Stimulated activated CD4-positive, alpha-beta T cell treated with anti-CD3 and anti-CD28 coated beads, Interleukin-4, amount 100 ng/mL, for 24 hours (primary cell): ENCODE results near the gene MFSD11.
"Not testable (repeated sequence)": the region's sequence is repeated elsewhere in the genome, so short reads cannot be mapped to it uniquely, and the experiment has no call there.

ENCODE experiments used
- DNase-seq: peaks from one replicate; pipeline ENCODE4 v3.0.0-alpha.2; 2020

Gene MFSD11

DNA sequence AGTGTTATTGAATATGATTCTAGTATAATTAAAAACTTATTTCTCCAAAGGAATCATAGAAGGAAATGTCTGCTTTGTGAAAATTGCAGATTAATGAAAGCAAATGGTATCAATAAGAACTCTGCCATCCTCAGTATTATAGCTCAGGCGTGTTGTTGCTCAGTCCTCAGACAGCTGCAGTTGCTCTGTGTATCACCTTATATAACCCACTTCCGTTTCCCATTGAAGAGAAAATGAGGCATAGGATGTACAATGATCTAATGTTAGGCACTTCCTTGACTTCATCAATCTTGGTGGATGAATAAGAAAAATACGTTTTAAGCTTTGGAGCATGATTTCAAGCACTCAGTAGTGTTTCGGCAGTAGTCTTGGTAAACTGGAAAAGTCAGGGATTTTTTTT is 14.1 kb downstream of the MFSD11 start:
- DNase-seq = no peak

DNA sequence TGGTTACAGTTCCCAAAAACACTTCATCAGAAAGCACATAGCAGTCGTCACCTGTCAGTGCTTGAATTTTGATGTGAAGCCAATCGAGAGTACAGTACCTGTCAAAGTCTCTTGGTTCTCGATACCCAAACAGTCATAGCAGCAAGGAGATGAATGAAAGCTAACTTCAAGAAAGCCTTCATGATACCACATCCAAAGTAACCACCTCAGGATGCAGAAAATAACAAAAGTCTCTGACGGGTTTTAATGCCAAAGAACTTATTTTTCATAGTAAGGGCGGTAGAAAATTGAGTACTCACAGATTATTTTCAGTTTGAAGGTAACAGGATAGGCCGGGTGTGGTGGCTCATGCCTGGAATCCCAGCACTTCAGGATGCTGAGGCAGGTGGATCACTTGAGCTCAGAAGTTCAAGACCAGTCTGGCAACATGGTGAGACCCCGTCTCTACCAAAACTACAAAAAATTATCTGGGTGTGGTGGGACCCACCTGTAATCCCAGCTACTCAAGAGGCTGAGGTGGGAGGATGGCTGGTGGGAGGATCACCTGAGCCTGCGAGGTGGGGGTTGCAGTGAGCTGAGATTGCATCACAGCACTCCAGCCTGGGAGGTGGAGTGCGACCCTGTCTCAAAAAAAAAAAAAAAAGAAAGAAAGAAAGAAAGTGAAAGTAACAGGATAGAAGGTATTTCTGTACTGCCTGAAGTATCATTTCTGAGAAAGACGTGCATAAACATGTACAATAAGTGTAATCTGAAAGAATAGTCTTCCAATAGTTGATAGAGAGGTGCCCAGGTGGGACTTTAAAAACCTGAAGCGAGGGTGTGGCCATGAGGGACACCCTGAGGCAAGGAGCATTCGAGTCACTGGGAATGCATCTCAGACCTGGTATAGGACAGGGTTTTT is 15.4 kb downstream of the MFSD11 start:
- DNase-seq = peak; percentile 27

DNA sequence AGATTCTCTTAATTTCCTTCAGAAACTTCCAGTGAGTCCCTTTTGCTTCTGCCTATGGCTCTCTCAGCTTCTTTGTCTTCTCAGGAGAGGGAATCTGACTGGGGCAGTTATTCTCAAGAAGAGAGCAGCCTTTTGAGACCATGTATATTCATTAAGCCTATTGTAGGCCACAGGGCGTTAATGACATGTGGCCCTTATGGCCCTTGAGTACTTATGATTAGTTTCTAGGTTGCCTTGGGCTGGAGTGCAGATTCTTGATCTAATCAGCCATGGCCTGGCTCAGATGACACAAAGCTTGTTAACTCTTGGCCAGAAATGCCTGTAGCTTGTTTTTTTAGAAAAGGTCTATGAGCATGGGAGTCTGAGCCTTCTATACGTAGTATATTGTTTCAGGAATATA is 17.4 kb downstream of the MFSD11 start:
- no peak for DNase-seq

DNA sequence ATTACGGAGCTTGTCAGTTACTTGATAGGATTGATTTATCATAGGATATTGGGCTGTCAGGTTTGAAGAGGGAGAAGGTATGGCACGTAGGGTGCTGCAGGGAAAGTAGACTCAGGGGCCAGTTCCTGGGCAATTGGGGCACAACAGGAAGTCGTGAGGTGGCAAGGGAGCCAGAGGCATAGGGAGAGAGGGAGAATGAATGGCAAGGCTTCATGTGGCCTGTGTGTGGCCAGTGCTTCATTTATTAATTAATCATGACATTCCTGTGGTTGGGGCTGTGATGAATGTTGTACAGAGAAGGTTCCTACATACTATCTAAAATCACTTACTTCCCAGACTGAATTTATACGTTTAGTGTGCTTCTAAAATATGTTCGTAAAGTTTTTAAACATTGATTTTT is 19.3 kb downstream of the MFSD11 start:
- no peak for DNase-seq

DNA sequence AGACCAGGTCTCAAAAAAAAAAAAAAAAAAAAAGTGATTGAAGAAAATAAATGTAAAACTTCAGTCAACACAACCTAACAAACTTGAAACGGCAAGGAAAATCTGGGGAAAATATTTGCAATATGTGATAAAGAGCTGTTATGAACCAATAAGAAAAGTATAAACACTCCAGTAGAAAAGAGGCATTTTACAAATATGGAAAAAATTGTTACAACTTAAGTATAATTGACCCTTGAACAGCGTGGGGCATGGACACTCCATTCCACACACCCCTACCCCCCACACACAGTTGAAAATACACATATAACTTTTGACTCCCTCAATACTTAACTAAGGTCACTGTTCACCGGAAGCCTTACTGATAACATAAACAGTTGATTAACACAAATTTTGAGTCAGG is 20.7 kb downstream of the MFSD11 start:
- no peak for DNase-seq

DNA sequence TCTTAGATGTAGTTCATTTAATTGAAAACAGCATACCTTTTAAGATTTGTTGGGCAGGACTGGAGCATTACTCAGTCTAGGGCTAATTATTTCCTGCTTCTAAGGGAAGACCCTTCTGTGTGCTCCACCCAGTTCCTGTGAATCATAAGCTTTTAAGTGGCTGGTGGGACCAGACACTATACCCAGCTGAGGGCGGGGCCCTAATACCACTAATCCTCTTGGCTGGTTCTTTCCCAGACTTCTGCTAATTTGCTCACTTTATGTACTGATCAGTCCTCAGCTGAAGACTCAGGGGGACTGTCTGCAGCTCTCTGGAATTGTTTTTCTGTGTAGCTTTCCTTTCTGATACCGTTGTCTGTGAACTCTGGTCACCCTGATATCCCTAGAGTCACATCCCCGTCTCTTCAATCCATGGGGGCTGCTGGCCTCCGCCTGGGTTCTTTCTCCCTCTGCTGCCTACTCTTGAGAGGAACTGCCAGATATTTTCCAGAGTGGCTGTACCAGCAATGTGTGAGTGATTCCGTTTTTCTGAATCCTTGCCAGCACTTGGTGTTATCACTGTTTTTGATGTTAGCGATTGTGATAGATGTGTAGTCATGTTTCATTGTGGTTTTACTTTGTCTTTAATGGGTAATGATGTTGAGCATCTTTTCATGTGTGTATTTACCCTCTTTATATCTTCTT is 35.1 kb downstream of the MFSD11 start:
- DNase-seq = peak; percentile 62

DNA sequence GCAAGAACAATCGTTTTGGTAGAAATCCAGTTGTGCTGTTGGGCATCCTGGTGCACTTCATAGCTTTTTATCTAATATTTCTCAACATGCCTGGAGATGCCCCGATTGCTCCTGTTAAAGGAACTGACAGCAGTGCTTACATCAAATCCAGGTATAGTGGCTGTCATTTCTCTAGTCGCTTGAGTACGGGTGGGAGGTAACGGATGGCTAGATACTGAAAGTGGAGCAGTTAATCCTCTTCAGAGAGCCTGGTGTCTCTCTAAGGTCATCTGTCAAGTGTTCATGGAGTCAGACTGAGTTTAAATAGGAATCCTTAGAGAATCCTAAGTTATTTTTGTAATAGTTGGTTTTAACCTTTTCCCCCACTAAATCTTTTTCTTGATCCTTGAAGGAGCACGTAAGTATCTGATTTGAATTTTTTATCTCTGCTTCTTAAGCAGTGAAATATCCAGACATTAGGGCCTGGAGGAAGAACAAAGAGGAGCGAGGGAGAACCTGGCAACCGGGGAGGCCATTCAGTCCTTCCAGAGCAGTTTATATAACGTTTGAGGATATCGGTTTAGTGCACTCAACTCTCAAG is 37.2 kb downstream of the MFSD11 start:
- DNase-seq = no peak

DNA sequence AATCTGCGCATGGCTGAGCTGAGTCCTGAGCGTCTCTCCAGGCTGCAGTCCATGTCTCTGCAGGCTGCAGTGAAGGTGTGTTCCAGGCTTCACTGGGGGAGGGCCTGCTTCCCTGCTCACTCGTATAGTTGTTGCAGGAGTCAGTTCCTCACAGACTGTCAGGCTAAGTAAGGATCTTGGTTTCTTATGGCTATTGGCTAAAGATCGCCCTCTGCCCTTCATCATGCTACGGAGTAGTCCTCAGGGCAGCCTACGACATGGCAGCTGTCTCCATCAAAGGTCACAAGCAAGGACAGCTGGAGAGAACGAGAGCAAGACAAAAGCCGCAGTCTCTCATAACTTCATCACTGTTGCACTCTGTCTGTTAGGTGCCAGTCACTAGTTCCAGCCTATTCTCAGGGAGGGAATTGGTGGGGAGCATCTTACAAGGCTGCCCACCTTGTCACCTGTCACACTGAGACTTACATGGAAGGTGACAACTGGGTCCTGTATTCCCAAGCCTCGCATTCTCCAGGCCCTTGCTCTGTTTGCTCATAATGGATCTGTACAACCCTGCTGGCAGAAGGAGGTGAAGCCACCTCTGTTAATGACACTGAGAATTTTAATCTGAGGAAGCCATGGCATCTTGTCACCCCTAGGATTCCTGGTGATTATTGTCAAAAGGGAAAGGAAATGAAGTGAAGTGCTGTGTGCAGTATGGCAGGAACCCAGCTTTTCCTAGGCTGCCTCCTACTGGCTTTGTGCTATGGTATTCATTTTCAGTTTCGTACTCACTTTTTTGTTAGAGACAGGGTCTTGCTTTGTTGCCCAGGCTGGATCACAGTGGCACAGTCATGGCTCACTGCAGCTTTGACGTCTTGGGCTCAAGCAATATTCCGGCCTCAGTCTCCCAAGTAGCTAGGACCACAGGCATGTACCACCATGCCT is 43.4 kb downstream of the MFSD11 start:
- DNase-seq = no peak

DNA sequence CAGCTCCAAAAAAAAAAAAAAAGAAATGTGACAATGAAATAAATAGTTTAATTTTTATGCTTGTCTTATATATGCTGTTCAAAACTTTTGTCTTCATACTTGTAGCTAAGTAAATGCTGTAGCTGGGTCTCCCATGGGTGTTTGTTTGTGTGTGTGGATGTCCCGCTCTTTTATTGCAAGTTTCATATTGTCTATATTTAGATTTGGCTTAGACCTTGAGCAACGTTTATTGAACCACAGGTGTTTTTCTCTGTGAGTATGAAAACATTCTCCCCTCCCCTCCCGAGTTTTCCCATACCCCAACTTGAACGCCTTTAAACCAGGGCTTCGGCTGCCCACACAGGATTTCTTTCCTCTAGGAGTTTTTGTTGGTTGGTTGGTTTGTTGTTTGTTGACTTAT is 45.2 kb downstream of the MFSD11 start:
- DNase-seq = no peak

DNA sequence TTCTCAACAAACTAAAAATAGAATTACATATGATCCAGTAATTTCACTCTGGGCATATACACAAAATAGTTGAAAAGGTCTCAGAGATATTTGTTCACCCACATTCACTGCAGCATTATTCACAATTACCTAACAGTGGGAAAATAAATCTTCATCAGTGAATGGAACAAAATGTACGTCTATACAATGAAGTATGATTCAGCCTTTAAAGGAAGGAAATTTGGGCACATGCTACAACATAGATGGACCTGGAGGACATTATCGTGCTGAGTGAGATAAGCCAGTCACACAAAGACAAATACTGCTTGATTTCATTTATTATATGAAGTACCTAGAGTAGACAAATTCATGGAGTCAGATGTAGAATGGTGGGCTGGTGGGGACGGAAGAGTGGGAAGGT is 47.0 kb downstream of the MFSD11 start:
- no peak for DNase-seq

DNA sequence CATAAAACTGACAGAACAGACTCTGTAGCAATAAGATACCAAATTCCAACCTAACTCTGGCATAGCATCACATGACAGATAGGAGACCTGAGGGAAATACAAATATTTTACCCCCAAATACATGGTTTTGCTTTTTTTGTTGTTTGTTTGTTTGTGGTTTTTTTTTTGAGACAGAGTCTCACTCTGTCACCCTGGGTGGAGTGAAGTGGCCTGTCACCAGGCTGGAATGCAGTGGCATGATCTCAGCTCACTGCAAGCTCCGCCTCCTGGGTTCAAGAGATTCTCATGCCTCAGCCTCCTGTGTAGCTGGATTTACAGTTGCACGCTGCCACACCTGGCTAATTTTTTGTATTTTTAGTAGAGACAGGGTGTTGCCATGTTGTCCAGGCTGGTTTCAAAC is 49.9 kb downstream of the MFSD11 start:
- not testable (repeated sequence) for DNase-seq

DNA sequence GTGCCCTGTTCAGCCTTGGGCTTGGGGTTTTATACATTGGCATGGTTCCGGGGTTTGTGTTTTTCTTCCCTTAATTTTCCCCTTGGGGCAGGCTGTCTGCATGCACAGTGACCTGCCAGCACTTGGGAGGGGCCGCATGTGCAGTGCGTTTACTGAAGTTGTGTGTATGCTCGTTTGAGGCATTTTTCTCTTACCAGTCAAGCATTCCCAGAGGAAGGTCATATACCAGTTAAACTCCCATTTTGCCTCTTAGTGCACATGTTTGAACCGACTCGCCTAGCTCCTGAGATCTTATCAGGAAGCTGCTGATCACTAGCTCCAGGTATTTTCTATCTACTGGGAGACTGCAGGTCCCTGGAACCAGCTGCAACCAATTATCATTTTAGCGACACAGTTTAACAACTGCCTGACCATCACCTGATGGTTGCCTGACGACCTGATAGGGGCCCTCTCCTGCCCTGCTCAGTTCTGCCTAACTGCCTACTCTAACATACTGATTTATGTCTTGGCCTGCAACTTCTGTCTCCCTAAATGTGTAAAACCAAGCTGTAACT is 51.4 kb downstream of the MFSD11 start:
- DNase-seq = no peak

DNA sequence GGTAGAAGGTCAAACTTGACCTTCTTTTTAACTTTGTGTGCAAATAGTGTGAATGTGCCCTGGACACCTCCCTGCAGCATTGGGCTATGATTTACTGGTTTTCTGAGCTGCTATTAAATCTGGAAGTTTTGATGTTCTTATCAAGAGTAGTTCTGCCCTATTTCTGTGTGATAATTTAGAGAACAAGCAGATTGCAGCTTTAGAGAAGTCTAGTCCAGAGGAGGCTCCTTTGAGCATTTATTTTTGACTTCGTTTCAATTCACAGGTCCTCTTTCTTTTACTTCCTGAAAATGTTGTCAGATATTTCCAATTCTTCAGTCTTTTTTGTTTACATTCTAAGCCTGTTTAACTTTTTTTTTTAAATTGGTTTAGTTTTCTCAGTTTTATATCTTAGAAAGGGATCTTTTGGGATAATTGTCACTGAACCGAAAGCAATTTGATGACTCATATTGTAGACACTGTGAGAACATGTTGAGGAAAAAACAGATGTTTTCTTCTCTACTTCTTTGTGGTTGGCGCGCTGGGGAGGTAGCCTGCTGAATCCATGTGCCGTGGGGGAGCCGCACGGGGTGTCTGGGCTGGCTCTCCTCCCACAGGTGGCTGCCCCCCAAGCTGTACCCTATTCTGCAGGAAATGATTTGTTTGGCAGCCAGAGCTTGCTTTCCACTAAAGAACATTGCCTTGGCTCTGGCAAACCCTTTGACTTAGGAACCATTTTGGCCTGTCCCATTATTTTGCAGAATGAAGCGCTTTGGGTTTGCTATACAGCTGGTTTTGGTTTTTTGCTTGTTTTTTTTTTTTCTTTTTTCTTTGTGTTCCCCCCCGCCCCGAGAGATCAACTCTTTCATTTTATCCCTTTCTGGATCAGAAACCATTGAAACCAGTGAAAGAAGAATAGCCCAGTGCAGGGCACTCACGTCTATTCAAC is 53.4 kb downstream of the MFSD11 start:
- peak; percentile 23 for DNase-seq

DNA sequence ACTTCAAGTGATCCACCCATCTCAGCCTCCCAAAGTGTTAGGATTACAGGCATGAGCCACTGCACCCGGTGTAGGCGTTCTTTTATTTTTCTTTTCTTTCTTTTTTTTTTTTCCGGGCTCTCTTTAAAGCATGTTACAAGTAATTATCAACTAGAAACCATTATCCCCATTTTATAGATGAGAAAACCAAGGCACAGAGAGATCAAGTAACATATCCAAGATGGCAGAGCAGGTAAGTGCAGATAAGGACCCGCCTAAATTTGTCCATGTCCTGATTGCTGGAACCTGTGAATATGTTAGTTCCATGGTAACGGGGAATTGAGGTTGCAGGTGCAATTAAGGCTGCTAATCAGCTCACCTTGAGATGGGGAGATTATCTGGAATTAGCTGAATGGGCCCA is 54.4 kb downstream of the MFSD11 start:
- no peak for DNase-seq

DNA sequence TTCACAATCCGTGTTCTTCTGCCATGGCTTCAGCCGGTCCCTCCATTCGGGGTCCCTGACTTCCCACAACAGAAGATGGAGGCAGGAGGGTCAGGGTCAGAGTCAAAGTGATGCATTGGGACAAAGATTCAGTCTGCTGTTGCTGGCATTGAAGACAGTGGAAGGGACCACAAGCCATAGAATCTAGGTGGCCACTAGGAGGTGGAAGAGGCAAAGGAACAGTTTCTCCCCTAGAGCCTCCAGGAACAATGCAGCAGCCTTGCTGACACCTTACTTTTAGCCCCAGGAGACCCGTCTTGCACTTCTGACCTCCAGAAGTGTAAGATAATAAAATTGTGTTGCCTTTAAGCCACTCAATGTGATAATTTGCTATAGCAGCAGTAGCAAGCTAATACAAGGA is 55.9 kb downstream of the MFSD11 start:
- DNase-seq = peak; percentile 6

DNA sequence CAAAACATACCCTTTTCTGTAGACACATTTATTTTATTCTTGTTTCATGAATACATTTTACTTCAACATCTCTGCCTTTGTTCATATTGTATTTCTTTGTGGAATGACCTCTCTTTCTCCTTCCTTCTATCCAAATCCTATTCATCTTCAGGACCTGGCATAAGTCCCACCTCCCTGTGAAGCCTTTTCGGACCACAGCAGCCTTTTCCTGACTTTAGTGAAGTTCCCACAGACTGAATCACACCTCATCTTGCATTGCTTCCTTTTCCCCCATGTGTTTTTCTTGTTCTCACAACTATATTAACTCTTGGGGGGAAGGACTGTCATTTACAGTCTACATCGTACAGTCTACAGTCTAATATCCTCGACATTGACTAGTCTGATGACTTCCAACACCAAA is 58.2 kb downstream of the MFSD11 start:
- no peak for DNase-seq

DNA sequence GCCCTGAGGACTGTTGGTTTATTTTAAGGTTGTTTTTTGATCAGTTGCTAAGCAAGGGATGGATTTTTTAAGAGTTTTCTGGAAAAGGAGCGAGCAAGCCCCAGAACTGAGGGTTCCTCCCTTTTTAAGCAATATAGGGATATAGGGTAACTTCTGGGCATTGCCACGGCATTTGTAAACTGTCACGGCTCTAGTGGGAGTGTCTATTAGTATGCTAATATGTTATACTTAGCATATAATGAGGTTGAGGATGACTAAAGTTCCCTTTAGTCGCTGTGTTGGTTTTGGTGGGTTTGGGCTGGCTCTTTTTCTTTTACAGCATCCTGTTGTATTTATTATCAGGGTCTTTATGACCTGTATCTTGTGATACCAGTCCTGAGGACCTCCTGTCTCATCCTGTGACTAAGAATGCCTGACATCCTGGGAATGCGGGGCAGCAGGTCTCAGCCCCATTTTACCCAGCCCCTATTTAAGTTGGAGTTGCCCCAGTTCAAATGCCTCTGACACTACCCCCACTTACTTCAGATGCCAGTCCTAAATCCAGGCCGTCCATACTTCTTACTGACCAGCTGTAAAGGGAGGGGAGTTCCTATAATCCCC is 59.4 kb downstream of the MFSD11 start:
- no peak for DNase-seq

DNA sequence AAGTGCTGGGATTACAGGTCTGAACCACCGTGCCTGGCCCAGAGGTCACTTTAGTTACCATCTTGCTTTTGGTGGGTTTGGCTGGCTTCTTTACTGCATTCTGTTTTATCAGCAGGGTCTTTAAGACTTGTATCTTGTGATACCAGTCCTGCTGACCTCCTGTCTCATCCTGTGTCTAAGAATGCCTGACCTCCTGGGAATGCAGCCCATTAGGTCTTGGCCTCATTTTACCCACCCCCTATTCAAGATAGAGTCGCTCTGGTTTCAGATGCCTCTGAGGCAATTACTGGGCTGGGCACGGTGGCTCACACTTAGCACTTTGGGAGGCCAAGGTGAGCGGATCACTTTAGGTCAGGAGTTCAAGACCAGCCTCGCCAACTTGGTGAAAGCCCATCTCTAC is 63.8 kb downstream of the MFSD11 start:
- no peak for DNase-seq

DNA sequence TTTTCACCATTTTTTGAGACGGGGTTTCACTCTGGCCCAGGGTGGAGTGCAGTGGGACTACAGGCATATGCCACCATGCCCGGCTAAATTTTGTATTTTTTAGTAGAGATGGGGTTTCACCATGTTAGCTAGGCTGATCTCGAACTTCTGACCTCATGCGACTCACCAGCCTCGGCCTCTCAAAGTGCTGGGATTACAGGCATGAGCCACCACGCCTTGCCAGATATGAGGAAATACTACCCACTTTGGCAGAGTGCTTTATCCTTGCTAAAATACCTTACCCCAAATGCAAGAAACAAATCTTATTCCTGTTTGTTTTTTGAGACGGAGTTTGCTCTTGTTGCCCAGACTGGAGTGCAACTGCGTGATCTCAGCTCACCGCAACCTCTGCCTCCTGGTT is 67.4 kb downstream of the MFSD11 start:
- no peak for DNase-seq

DNA sequence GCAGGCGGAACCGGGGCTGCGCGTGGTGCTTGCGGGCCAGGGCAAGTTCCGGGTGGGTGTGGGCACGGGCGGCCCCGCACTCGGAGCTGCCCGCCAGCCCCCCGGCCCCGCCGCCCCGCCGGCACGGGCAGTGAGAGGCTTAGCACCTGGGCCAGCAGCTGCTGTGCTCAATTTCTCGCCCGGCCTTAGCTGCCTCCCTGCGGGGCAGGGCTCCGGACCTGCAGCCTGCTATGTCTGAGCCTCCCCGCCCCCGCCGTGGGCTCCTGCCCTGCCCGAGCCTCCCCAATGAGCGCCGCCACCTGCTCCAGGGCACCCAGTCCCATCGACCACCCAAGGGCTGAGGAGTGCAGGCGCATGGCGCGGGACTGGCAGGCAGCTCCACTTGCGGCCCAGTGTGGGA is 68.2 kb downstream of the MFSD11 start:
- DNase-seq = not testable (repeated sequence)

DNA sequence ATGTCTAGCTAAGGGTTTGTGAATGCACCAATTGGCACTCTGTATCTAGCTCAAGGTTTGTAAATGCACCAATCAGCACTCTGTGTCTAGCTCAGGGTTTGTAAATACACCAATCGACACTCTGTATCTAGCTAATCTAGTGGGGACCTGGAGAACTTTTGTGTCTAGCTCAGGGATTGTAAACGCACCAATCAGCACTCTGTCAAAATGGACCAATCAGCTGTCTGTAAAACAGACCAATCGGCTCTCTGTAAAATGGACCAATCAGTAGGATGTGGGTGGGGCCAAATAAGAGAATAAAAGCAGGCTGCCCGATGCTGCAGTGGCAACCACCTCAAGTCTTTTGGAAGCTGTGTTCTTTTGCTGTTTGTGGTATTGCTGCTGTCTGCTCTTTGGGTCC is 68.8 kb downstream of the MFSD11 start:
- DNase-seq = not testable (repeated sequence)
